Measurements from ENCODE around the gene PPP1R16B.

PPP1R16B gene

GRCh38 chr20:38833857-38834164 is 28.3 kb downstream of the PPP1R16B start:
- DNase-seq (ENCODE audit: low spot score) = no peak
- H2BK120ac ChIP-seq (ENCODE audit: low read depth, low read length) = no peak overlapping the region
- H2AK5ac ChIP-seq (ENCODE audit: low read depth, low read length) = no peak overlapping the region
- H2AFZ ChIP-seq (ENCODE audit: low read length) = no peak overlapping the region
- H3K27me3 ChIP-seq (ENCODE audit: control insufficient read depth in 3 of 3, insufficient read depth in 3 of 3, low read depth in 1 of 3, low read length in 3 of 3) = no peaks in the 10 kb centered on the region
- H3K36me3 ChIP-seq (replicated peaks in 1 of 2; ENCODE audit: control insufficient read depth in 2 of 2, insufficient read depth in 2 of 2, low read length in 2 of 2) = peaks cover 0 to 19% of the 10 kb centered on the region in 2 donors
- no peak overlapping the region for H3K4me3 ChIP-seq (ENCODE audit: low read length in 2 of 2)
- H3K23ac ChIP-seq (ENCODE audit: low read depth, low read length, poor library complexity) = no peak overlapping the region
- no CpG with 5 or more reads among the region's 4 CpGs for WGBS, 2 donors (ENCODE audit: extremely low coverage in 2 of 2, insufficient read length in 2 of 2, insufficient replicate concordance in 1 of 2)
- H3K9ac ChIP-seq (ENCODE audit: low read depth, low read length, poor library complexity) = no peak overlapping the region
- no peaks in the 10 kb centered on the region for H3K9me3 ChIP-seq (replicated peaks in 1 of 2; ENCODE audit: control insufficient read depth in 2 of 2, insufficient read depth in 1 of 2, low read depth in 1 of 2, low read length in 2 of 2)
- no peaks in the 10 kb centered on the region for H3K79me1 ChIP-seq (ENCODE audit: low read depth, low read length)
- no peak overlapping the region for H4K8ac ChIP-seq (ENCODE audit: low read depth, low read length)
- no peak overlapping the region for H2BK5ac ChIP-seq (ENCODE audit: low read length)
- no peak overlapping the region for H3K27ac ChIP-seq (replicated peaks; ENCODE audit: low read length)
- H3K4me1 ChIP-seq (ENCODE audit: control insufficient read depth in 2 of 2, insufficient read depth in 1 of 2, low read depth in 1 of 2, low read length in 2 of 2) = no peaks in the 10 kb centered on the region
- no peak overlapping the region for H4K91ac ChIP-seq (ENCODE audit: low read depth, low read length, poor library complexity)
- H2BK12ac ChIP-seq (ENCODE audit: low read length) = no peak overlapping the region
- no peak overlapping the region for H3K14ac ChIP-seq (ENCODE audit: low read length)
- no peak overlapping the region for H3K18ac ChIP-seq (ENCODE audit: low read length)
- H2BK15ac ChIP-seq (ENCODE audit: low read length) = no peak overlapping the region
- H3K4me2 ChIP-seq (ENCODE audit: insufficient read depth, low read length, poor library complexity, severe bottlenecking) = no peak overlapping the region
- H3K4ac ChIP-seq (ENCODE audit: low read length) = no peak overlapping the region

DNA sequence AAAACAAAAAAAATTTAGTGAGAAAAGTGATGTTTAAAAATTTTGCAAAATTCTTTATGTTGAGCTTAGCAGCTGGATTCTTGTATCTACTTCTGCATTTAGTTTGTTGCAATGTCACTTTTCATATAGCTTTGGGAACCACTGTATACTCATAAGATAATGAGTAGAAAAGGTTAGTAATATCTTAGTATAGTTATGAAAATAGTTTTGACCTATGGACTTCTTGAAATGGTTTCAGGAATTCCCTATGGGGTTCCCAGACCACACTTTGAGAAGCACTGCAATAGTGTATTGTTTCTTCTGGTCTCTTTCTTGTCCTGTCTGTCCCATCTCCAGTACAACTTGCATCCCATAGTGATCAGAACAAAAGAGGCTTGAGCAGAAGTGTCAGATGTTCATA is 29.4 kb downstream of the PPP1R16B start:
- H3K23ac ChIP-seq (ENCODE audit: low read depth, low read length, poor library complexity) = no peak overlapping the region
- H3K4me3 ChIP-seq (ENCODE audit: low read length in 2 of 2) = no peak overlapping the region
- no peak overlapping the region for H3K9ac ChIP-seq (ENCODE audit: low read depth, low read length, poor library complexity)
- no peaks in the 10 kb centered on the region for H3K9me3 ChIP-seq (replicated peaks in 1 of 2; ENCODE audit: control insufficient read depth in 2 of 2, insufficient read depth in 1 of 2, low read depth in 1 of 2, low read length in 2 of 2)
- no peak for DNase-seq (ENCODE audit: low spot score)
- H3K79me1 ChIP-seq (ENCODE audit: low read depth, low read length) = no peaks in the 10 kb centered on the region
- H2AK5ac ChIP-seq (ENCODE audit: low read depth, low read length) = no peak overlapping the region
- no peak overlapping the region for H2BK120ac ChIP-seq (ENCODE audit: low read depth, low read length)
- no peak overlapping the region for H2BK15ac ChIP-seq (ENCODE audit: low read length)
- no peak overlapping the region for H4K91ac ChIP-seq (ENCODE audit: low read depth, low read length, poor library complexity)
- no peak overlapping the region for H3K18ac ChIP-seq (ENCODE audit: low read length)
- no peak overlapping the region for H2BK12ac ChIP-seq (ENCODE audit: low read length)
- H3K27ac ChIP-seq (replicated peaks; ENCODE audit: low read length) = no peak overlapping the region
- H3K4me1 ChIP-seq (ENCODE audit: control insufficient read depth in 2 of 2, insufficient read depth in 1 of 2, low read depth in 1 of 2, low read length in 2 of 2) = no peaks in the 10 kb centered on the region
- H3K36me3 ChIP-seq (replicated peaks in 1 of 2; ENCODE audit: control insufficient read depth in 2 of 2, insufficient read depth in 2 of 2, low read length in 2 of 2) = peaks cover 0 to 19% of the 10 kb centered on the region in 2 donors
- no peak overlapping the region for H2BK5ac ChIP-seq (ENCODE audit: low read length)
- H3K4me2 ChIP-seq (ENCODE audit: insufficient read depth, low read length, poor library complexity, severe bottlenecking) = no peak overlapping the region
- H3K4ac ChIP-seq (ENCODE audit: low read length) = no peak overlapping the region
- no peaks in the 10 kb centered on the region for H3K27me3 ChIP-seq (ENCODE audit: control insufficient read depth in 3 of 3, insufficient read depth in 3 of 3, low read depth in 1 of 3, low read length in 3 of 3)
- H2AFZ ChIP-seq (ENCODE audit: low read length) = no peak overlapping the region
- H4K8ac ChIP-seq (ENCODE audit: low read depth, low read length) = no peak overlapping the region
- no peak overlapping the region for H3K14ac ChIP-seq (ENCODE audit: low read length)

- Histone ChIP-seq H2AFZ (ENCODE audit: low read length) (no peak overlapping the region), H3K18ac (ENCODE audit: low read length) (peak overlapping the region; percentile 77), H3K79me1 (ENCODE audit: low read depth, low read length) (no peaks in the 10 kb centered on the region), H4K91ac (ENCODE audit: low read depth, low read length, poor library complexity) (no peak overlapping the region), H2BK120ac (ENCODE audit: low read depth, low read length) (no peak overlapping the region), H4K8ac (ENCODE audit: low read depth, low read length) (peak overlapping the region; percentile 53), H3K9me3 (replicated peaks in 1 of 2; ENCODE audit: control insufficient read depth in 2 of 2, insufficient read depth in 1 of 2, low read depth in 1 of 2, low read length in 2 of 2) (no peaks in the 10 kb centered on the region), H3K4me2 (ENCODE audit: insufficient read depth, low read length, poor library complexity, severe bottlenecking) (no peak overlapping the region), H2BK12ac (ENCODE audit: low read length) (no peak overlapping the region), H3K4me1 (ENCODE audit: control insufficient read depth in 2 of 2, insufficient read depth in 1 of 2, low read depth in 1 of 2, low read length in 2 of 2) (no peaks in the 10 kb centered on the region), H3K14ac (ENCODE audit: low read length) (no peak overlapping the region), H3K4me3 (ENCODE audit: low read length in 2 of 2) (no peak overlapping the region), H3K27ac (replicated peaks; ENCODE audit: low read length) (no peak overlapping the region), H2BK15ac (ENCODE audit: low read length) (peak overlapping the region; percentile 31), H3K27me3 (ENCODE audit: control insufficient read depth in 3 of 3, insufficient read depth in 3 of 3, low read depth in 1 of 3, low read length in 3 of 3) (no peaks in the 10 kb centered on the region), H2AK5ac (ENCODE audit: low read depth, low read length) (no peak overlapping the region), H2BK5ac (ENCODE audit: low read length) (no peak overlapping the region), H3K23ac (ENCODE audit: low read depth, low read length, poor library complexity) (peak overlapping the region; percentile 82), H3K9ac (ENCODE audit: low read depth, low read length, poor library complexity) (peak overlapping the region; percentile 35), H3K4ac (ENCODE audit: low read length) (no peak overlapping the region), H3K36me3 (replicated peaks in 1 of 2; ENCODE audit: control insufficient read depth in 2 of 2, insufficient read depth in 2 of 2, low read length in 2 of 2) (peaks cover 0 to 19% of the 10 kb centered on the region in 2 donors)
- WGBS, 2 donors (ENCODE audit: extremely low coverage in 2 of 2, insufficient read length in 2 of 2, insufficient replicate concordance in 1 of 2) = no CpG with 5 or more reads among the region's 28 CpGs
- no peak for DNase-seq (ENCODE audit: low spot score)
Observed at GRCh38 chr20:38835792-38836191, 30.3 kb downstream of the PPP1R16B start.

DNA sequence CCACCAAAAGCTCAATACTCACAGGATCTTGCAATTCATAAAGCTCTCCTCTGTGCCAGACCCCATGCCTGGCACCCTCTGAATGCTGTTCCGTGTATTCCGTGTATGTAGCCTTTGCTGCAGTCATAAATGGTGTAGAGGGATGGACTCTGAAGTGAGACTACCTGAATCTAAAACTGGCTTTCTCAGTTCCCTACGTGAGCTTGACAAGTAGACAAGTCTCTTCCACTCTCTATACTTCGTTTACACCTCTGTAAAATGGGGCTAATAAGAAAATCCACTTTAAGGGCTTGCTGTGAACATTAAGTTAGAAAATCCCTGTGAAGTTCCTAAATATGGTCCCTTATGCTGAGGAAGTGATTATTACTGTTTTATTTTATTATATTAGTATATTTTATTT is 31.5 kb downstream of the PPP1R16B start:
- no CpG with 5 or more reads among the region's 4 CpGs for WGBS, 2 donors (ENCODE audit: extremely low coverage in 2 of 2, insufficient read length in 2 of 2, insufficient replicate concordance in 1 of 2)
- no peaks in the 10 kb centered on the region for H3K9me3 ChIP-seq (replicated peaks in 1 of 2; ENCODE audit: control insufficient read depth in 2 of 2, insufficient read depth in 1 of 2, low read depth in 1 of 2, low read length in 2 of 2)
- H4K8ac ChIP-seq (ENCODE audit: low read depth, low read length) = no peak overlapping the region
- no peaks in the 10 kb centered on the region for H3K79me1 ChIP-seq (ENCODE audit: low read depth, low read length)
- no peak overlapping the region for H4K91ac ChIP-seq (ENCODE audit: low read depth, low read length, poor library complexity)
- no peak overlapping the region for H2AK5ac ChIP-seq (ENCODE audit: low read depth, low read length)
- H3K18ac ChIP-seq (ENCODE audit: low read length) = no peak overlapping the region
- no peak overlapping the region for H3K23ac ChIP-seq (ENCODE audit: low read depth, low read length, poor library complexity)
- H3K4ac ChIP-seq (ENCODE audit: low read length) = no peak overlapping the region
- no peak overlapping the region for H2AFZ ChIP-seq (ENCODE audit: low read length)
- no peak for DNase-seq (ENCODE audit: low spot score)
- no peak overlapping the region for H2BK5ac ChIP-seq (ENCODE audit: low read length)
- H3K4me1 ChIP-seq (ENCODE audit: control insufficient read depth in 2 of 2, insufficient read depth in 1 of 2, low read depth in 1 of 2, low read length in 2 of 2) = no peaks in the 10 kb centered on the region
- no peak overlapping the region for H2BK120ac ChIP-seq (ENCODE audit: low read depth, low read length)
- peaks cover 0 to 19% of the 10 kb centered on the region in 2 donors for H3K36me3 ChIP-seq (replicated peaks in 1 of 2; ENCODE audit: control insufficient read depth in 2 of 2, insufficient read depth in 2 of 2, low read length in 2 of 2)
- no peak overlapping the region for H3K4me2 ChIP-seq (ENCODE audit: insufficient read depth, low read length, poor library complexity, severe bottlenecking)
- no peaks in the 10 kb centered on the region for H3K27me3 ChIP-seq (ENCODE audit: control insufficient read depth in 3 of 3, insufficient read depth in 3 of 3, low read depth in 1 of 3, low read length in 3 of 3)
- H2BK12ac ChIP-seq (ENCODE audit: low read length) = no peak overlapping the region
- no peak overlapping the region for H3K4me3 ChIP-seq (ENCODE audit: low read length in 2 of 2)
- no peak overlapping the region for H3K9ac ChIP-seq (ENCODE audit: low read depth, low read length, poor library complexity)
- H3K14ac ChIP-seq (ENCODE audit: low read length) = no peak overlapping the region
- no peak overlapping the region for H2BK15ac ChIP-seq (ENCODE audit: low read length)
- H3K27ac ChIP-seq (replicated peaks; ENCODE audit: low read length) = no peak overlapping the region

Measured in neuronal stem cell (in vitro differentiated cells).